IPS-NIHi7 (cell line): ENCODE measurements around the gene NAT8L.

Experiments used
- DNase-seq: peaks from one replicate; pipeline ENCODE4 v3.0.0; 2012; ENCODE audit warnings: mixed read lengths; ENCODE audit errors: extremely low spot score

The NAT8L gene

DNA sequence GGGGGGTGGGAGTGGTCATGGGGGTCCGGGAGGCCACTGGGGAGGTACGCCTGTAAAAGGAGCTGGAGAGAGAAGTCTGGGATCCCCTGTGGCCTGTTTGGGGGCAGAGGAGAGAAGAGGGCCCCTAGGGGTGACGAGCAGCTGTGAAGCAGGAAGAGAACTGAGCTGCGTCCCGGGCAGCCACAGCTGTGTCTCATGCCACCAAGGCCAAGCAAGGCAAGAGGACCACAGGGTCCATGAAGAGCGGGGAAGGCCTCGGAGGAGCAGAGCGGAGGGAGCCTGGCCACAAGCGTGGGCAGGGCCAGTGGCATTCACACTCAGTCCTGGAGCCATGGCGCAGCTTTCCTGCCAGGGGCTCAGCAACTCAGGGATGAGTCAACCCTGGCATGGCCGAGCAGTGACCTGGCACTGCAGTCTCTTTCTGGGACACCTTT lies 13.6 kb upstream of the NAT8L start:
- DNase-seq: no peak

DNA sequence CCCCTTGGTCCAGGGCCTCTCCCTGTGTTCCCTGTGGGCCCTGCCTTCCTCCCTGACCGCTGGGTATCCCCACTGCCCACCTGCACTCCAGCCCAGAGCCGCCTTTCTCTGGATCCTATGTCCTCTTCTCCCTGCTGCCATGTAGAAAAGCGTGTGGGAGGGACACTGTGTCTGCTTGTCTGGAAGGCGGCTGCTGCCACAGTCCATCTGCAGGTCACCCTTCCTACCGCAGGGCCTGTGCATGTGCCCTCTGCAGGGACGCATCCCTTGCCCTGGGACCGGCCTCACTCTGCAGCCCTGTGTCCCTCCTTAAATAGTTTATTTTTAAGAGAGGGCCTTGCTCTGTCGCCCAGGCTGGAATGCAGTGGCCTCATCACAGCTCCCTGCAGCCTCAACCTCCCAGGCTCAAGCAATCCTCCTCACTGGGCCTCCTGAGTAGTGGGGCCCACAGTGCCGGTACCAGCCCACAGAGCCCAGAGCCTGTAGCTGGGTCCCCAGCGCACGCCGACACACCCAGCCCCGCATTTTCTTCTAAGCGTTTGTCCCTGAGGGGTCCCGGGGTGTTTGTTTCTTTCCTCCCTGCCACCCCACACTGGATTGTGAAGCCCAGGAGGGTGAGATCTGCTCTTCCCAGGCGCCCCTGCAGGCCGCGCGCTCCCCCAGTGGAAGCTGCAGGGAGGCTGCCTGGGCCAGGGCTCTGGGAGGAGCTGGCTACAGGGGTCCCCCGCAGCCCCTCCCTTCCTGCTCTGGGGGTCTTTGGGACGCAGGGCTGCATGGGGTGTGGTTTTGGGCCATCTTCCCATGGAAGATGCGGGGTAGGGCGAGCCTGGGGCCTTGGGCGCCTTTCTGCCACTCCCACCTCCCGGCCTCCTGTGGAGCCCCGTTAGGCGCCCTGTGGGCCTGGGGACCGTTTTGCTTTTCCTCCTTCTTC lies 12.8 kb upstream of the NAT8L start:
- DNase-seq: no peak

DNA sequence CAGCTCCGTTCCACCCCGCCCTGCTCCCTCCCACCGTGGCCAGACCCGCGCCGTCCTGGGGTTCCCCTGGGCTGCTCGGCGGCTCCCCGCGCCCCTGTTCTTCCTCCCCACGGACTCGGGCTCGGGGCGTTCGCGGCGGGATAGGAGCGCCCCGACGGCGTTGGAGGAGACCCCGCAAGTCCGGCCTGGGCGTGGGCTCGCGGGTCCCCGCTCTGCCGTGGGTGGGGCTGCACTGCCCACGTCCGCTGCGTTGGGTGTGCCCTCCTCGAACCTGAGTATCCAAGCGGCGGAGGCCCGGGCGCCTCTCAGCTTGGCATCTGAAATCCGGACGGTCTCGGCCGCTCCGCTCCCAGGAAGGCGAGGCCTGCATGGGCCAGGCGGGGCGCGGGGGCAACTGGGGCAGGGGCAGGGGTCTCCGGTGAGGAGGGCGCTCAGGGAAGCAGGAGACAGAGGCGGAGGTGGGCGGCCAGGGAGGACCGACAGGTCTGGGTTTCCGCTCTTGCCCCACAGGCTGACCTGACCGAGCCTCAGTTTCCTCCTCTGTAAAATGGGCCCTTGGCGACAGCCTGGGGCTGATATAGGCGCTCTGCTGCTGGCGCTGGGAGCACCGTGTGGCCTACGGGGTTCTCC lies 12.0 kb upstream of the NAT8L start:
- no peak for DNase-seq

DNA sequence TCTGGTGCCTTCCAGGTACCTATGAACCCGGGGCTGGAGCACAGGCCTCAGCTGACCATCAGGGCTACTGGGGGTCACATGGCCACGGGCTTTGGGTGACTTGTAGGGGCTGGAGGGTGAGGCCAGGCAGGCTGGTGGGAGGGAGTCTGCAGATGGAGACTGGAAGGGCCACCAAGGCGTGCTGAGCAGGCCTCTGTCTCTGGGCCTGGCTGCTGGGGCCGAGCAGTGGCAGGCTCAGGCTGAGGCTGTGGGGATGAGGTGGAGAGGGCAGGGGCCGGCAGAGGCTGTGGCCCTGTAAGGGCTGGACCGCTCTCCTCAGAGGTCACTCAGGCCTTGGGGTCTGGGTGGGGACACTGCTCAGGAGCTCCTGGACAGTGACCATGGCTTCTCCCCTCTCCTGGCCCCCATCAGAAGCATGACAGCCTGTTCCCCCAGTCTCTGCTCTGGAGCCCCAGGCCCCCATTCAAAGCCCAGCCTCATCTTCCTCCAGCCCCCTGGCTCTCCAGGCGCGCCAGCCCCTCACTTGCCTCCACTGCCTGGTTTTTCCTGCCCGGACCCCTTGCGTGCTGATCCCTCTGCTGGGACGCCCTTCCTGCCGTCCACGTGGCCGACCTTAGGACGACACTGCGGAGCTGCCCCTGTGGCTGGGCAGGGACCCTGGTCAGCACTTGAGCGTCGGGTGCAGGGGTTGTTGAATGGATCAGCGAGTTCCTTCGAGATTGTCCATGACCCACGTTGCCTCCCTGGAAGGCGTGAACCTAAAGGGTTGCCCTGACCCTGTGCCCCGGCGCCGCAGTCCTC lies 11.1 kb upstream of the NAT8L start:
- DNase-seq: no peak

DNA sequence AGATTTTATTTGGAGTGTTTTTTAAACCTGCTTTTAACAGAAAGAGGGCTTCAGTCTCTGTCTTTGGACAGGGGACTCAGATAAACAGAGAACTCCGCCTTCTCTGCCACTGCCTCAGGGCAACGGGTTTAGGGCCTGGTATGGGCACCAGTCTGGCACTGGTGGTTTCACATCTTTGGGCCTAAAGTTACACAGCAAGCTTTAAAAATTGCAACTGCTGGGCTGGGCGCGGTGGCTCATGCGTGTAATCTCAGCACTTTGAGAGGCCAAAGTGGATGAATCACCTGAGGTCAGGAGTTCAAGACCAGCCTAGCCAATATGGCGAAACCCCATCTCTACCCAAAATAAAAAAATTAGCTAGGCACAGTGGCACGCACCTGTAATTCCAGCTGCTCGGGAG lies 10.3 kb upstream of the NAT8L start:
- no peak for DNase-seq

DNA sequence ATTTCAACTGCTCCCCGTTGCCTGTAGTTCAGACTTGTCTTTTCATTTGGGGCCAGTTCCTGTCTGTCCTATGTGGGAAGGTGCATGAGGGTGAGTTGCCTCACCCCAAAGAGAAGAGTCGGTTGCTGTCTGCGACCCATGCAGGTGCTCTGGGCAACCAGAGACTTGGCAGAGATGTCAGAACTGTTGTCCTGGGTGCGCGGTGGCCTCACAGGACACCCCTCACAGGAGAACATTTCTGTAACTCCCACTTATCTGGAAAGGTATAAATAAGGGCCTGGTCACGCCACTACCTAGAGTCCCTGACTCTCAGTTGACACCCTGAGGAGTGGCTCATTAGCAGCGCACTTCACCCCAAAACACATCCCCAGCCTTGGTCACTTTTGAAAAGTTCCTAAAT lies 9.7 kb upstream of the NAT8L start:
- no peak for DNase-seq

DNA sequence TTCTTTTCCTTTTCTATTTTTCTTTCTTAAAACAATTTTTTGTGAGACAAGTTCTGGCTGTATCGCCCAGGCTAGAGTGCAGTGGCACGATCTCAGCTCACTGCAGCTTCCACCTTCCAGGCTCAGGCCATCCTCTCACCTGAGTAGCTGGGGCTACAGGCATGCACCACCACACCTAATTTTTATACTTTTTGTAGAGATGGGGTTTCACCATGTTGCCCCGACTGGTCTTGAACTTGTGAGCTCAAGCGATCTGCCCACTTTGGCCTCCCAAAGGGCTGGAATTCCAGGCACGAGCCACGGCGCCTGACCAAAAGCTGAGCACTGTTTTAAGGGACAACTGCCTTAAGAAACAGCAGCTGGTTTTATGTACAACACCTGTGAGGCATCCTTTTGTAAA lies 9.3 kb upstream of the NAT8L start:
- no peak for DNase-seq

DNA sequence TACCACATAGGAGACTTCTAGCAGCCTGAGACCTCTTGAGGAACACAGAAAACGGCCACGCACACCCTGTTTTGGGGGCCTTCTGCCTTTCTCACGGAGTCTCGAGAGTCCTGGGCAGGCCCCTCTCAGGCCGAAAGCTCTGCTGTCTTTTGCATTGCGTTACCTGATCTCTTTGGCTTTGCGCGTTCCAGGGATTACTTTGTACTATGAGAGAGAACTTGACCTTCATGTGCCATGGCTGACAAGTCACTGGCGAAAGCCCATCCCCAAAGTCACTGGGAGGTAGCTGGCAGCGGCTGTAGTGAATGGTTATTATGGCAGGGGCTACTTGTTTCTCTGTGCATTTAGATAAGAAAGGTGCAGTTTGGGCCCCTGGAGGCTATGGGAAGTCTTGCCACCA lies 8.0 kb upstream of the NAT8L start:
- DNase-seq: no peak

DNA sequence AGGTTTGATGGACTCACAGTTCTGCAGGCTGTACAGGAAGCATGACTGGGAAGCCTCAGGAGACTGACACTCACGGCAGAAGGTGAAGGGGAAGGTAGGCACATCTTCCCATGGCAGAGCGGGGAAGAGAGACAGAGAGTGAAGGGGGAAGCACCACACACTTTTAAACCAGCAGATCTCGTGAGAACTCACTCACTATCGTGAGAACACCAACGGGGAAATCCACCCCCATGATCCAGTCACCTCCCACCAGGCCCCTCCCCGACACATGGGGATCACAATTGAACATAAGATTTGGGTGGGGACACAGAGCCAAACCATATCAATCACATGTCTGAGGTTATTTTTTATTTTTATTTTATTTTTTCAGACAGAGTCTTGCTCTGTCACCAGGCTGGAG lies 4.9 kb upstream of the NAT8L start:
- DNase-seq: no peak

DNA sequence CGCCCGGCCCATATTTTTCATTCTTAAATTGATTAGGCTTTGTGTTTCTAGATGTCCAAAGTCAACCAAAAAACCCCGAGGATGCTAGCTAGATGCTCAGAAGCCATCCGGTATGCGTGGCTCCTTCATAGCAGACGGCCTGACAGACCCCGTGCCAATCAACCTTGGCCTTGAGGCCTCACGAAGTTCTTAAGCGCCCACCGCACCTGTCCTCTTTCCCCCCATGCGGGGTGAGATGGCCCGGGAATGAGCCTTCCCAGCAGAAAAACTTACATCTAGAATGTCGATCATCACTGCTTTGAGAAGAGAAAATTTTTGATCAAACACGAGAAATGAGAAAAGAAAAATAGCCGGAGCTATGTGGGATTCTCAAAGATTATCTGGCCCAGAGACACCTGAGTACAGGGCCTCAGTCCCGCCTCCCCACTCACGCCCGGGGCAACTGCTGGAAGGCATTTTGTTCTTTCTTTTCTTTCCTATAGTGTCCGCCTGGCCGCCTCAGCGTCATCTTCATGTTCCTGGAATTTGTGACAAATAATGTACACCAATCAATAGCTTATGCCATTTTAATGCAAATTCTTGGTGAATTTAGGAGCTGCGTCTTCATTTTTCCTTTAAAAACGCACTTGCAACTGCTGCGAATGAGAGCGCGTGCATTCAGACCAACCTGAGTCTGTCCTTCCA lies 1.6 kb upstream of the NAT8L start:
- no peak for DNase-seq

DNA sequence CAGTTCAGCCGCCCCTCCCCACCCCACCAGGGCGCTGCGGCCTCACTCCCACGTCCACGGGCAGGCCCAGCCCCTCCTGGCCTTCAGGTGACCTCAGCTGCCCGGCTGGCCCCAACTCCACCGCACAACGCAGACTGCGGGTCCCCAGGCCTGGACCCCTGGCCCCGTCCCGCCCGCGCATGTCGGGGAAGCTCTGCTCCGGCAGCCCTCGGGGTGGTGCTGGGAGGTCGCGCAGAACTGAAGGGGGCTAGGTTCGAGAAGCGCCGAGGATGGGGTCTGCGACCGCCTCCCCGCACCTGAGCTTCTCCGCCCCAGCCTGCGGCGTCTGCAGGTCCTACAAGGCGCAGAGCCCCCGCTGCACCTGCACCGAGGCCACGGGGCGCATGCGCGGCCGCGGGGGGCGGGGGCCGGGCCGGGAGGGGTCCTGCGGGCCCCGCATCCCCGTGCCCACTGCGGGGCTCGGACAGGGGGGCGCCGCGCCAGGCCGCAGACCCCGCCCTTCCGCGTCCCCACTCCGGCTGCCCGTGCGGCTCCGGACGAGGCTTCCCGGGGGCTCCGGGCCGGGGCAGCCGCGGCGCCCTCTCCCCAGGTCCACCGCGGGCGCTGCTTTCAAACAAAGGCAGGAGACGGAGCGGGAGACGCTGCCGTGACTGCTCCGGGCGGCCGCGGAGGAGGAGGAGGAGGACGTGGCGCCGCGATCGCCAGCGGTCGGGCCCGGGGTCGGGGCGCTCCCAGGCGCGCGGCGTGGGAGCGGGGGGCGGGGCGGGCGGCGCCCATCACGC lies 672 bp upstream of the NAT8L start:
- peak; percentile 71 for DNase-seq

DNA sequence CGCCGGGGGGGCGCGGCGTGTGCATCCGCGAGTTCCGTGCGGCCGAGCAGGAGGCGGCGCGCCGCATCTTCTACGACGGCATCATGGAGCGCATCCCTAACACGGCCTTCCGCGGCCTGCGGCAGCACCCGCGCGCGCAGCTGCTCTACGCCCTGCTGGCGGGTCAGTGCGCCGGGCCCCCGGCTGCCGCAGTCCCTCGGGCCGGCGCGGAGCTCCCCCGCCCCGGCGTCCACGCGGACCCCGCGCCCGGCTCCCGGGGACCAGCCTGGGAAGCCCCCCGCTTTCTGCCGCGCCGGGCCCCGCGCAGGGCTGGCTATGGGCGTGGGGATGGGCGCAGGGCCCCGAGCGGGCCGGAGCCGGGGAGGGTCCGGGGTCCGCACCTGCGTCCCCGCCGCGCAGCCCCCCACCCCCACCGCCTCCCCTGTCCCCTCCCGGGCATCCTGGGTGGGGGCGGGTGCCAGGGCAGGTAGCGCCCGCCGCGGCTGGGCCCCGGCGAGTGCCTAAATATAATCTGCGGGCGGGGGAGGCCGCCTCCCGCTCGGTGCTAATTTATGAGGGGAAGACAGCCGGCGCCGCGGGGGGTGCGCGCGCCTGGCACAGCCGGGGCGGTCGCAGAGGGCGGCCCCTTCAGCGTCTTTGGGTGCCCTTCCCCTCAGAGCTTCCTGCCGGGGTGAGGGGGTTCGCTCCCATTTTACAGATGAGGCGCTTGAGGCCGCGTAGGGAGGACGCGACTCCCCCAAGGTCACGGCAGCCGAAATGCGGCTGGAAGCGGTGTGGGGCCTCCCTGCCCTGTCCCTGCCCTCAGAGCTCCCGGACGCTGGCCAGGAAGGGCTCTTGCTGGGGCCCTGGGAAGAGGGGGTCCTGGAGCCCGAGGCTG lies 837 bp downstream of the NAT8L start:
- no peak for DNase-seq

DNA sequence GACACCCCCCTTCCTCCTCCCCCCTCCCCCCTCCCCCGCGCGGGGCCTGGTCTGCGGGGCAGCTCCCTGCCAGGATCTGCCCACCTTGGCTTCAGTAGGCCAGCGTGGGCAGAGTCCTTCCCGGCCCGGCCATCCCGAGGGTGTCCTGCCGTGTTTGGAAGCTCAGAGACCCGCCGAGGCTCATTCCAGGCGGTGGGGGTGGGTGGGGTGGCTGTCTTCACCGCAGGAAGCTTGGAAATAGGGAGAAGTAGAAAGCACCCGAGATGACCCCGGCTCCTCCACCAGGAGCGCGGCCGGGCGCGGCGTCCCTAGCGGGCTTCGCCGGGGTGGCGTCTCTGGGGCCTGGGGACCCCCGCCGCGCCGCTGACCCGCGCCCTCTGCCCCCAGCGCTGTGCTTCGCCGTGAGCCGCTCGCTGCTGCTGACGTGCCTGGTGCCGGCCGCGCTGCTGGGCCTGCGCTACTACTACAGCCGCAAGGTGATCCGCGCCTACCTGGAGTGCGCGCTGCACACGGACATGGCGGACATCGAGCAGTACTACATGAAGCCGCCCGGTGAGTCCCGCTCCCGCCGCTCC lies 1.6 kb downstream of the NAT8L start:
- peak; percentile 60 for DNase-seq

DNA sequence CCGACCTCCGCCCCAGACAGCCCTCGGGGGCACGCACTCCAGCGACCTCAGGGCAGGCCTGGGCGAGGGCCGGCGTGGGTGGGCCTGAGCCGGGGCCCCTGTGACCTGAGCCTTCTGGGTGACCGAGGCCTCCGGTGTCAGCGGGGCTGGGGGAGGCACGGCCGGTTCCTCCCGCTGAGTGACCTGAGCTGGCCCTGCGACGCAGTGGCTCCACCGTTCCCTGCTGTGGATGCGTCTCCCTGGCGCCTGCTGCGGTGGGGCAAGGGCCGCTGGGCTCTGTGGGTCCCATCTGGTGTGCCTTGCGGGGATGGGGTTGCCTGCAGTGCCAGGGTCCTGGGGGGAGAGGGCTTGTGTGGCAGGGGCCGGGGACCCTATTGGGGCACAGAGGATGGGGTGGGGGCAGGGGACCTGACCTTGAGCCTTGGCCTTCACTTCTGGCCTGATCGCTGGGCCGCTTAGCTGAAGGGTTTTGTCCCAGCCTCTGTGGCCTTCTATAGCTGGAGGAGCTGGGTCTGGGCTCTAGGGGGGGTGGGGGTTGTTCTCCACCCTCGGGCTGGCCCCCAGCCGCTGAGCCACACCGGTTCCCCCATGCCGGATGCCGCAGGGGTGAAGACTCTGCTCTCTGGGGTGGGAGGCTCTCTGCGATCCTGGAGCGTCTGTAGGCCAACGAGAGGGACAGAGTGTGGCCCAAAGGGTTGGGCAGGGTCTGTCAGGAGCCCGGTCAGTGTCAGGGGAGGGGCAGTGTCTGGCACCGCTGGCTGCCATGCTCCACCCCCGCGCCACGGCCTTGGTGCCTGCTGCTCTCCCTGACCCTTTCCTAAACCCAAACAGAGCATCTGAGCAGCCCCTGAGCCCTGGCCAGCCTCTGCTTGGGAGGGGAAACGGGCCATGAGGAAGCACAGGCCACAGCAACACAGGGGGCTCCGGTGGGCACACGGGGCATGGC lies 2.3 kb downstream of the NAT8L start:
- no peak for DNase-seq

DNA sequence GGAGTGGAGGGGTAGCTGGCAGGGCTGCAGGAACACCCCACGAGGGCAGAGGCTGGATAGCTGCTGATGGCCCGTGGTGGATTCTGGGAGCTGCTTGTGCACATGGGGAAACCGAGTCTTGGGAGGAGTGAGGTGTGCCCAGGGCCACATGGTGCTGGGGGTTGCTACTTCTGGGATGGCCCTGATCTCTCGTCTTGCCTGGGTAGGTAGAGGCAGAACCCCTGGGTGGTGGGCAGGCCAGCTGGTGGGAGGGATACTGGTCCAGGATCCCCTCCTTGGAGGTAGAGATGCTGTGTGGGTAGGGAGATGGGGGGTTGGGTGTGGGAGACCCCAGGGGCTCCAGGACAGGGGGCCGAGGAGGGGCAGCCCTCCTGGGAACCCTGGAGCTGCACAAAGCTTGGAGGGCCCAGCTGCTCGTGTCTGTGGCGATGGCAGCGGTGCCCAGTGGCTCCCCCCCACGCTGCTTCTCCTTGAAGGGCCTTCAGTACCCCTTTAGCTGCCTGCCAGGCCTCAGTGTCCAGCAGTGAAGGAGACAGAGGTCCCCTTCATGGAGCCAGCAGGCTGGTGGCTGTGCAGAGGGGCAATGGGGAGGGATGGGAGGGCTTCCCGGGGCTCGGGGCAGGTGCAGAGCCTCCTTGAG lies 3.2 kb downstream of the NAT8L start:
- no peak for DNase-seq

DNA sequence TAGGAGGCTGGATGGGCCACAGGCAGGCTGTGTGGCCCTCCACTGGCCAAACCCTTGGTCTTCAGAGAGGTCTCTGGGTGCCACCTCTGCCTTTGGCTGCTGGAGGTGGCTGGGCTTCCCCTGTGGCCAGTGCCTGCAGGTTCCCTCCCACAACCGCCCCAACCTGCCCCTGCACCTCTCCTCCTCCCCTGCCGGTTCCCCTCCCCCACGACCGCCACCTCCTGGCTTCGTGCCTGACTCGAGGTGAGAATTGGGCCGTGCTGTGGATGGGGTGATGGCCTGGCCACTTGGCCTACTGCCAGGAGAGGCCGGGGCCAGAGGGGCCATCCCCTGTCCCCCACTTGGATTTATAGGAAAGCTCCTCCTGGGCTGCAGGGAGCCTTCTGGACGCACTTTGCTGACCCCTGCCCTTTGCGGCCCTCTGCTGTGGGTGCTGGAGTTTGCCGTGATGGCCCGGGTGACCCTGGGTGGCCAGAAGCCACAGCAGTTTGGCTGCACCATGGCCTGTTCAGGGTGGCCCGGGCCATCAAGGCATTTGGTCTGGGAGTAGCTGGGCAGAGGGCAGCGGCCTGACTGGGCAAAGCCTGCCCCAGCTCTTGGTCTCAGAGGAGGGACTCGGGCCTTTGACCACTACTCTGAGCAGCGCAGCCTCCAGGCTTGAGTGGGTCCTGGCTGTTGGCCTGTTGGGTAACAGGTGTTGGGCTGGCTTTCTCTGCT lies 3.8 kb downstream of the NAT8L start:
- DNase-seq: no peak

DNA sequence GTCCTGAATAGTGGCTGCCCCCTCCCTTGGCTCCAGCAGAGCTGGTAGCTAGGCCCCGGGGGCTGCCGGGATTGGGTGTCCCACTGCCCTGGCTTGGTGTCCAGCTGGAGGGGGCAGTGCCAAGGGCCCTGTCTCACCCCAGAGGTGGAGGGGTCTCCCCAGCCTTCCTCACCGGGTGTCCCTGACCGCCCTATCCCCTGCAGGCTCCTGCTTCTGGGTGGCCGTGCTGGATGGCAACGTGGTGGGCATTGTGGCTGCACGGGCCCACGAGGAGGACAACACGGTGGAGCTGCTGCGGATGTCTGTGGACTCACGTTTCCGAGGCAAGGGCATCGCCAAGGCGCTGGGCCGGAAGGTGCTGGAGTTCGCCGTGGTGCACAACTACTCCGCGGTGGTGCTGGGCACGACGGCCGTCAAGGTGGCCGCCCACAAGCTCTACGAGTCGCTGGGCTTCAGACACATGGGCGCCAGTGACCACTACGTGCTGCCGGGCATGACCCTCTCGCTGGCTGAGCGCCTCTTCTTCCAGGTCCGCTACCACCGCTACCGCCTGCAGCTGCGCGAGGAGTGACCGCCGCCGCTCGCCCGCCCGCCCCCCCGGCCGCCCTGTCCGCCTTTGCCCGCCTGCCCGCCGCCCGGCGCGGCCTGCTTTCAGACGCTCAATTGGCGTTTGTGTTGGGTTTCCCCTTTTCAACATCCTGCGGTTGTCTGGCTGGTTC lies 4.6 kb downstream of the NAT8L start:
- no peak for DNase-seq
